Heart right ventricle (tissue), 16 donors: Measurements from ENCODE around the gene GRIN2A. TPM values are rescaled to one million over a fixed set of nuclear protein-coding genes. Genes with fewer than 3 reads are reported as not detected.

Source experiments
- ATAC-seq, 8 donors: fragments of 200-7000 bp; cut with Tn5 transposase; one replicate each; pipeline ENCODE4 v1.9.1; 2020; ENCODE audit warnings: mild to moderate bottlenecking in 8 of 8, moderate library complexity in 8 of 8, moderate number of reproducible peaks in 1 of 8
- DNase-seq, 2 donors: peaks; one replicate each; pipeline ENCODE4 v3.0.0-alpha.2; 2020
- H3K27ac ChIP-seq, 10 donors: fragments of 200-600 bp; sonication (generic) in 2 of 10; one replicate each; pipeline versions ENCODE4 v1.5.0 to v1.8.0; 2020 to 2022; ENCODE audit warnings: mild to moderate bottlenecking in 3 of 10
- H3K27me3 ChIP-seq, 7 donors: fragments of 200-600 bp; one replicate each; pipeline ENCODE4 v1.8.0; 2021 to 2022; ENCODE audit warnings: mild to moderate bottlenecking in 2 of 7
- H3K36me3 ChIP-seq, 9 donors: fragments of 200-600 bp; sonication (generic) in 1 of 9; one replicate each; pipeline versions ENCODE4 v1.5.0 to v1.8.0; 2020 to 2022; ENCODE audit warnings: mild to moderate bottlenecking in 2 of 9
- H3K4me1 ChIP-seq, 9 donors: fragments of 200-600 bp; sonication (generic) in 1 of 9; one replicate each; pipeline versions ENCODE4 v1.5.0 to v1.8.0; 2020 to 2022; ENCODE audit warnings: mild to moderate bottlenecking in 4 of 9
- H3K4me3 ChIP-seq, 10 donors: fragments of 200-600 bp; sonication (generic) in 2 of 10; one replicate each; pipeline versions ENCODE4 v1.5.0 to v1.8.0; 2020 to 2022; ENCODE audit warnings: mild to moderate bottlenecking in 7 of 10, moderate library complexity in 2 of 10
- H3K9me3 ChIP-seq, 11 donors: fragments of 200-600 bp in 10 of 11; sonication (generic) in 2 of 11; one replicate each; pipeline versions ENCODE4 v1.5.0 to v1.8.0; 2013 to 2022; ENCODE audit warnings: mild to moderate bottlenecking in 2 of 11, control low read depth in 1 of 11, moderate library complexity in 1 of 11
- CTCF ChIP-seq, 9 donors: fragments of 200-600 bp; sonication (generic) in 2 of 9; IDR thresholded peaks; one replicate each; pipeline versions ENCODE4 v1.5.0 to v1.8.0; 2021 to 2022; ENCODE audit warnings: antibody characterized with exemption in 9 of 9, mild to moderate bottlenecking in 5 of 9, moderate library complexity in 1 of 9
- WGBS, 2 donors: extraction: QIAGEN DNeasy Blood & Tissue Kit; methylation state at CpG; one replicate each; pipeline ENCODE4 v1.1.7; 2013; ENCODE audit warnings: inconsistent platforms in 1 of 2; 5-methylcytosine and 5-hydroxymethylcytosine counted together
- intact Hi-C, 10 donors: fragments of 100-400 bp; cut with DNase I; formaldehyde crosslinking; loops; one replicate each; pipeline versions ENCODE4 v1.11.1 to v1.14.2; 2022
- polyA plus RNA-seq, 2 donors: library from polyadenylated mRNA; stranded (reverse); fragments of 200-250 nt; gene quantifications; one replicate each; pipeline ENCODE4 v1.2.3, GENCODE V29; 2013
- total RNA-seq, 10 donors: library from RNA; stranded (reverse); fragmentation: NEBNext Ultra II Directional in 3 of 10; extraction: Animal tissue kit (Norgen Biotek cat#: 25700) in 3 of 10; gene quantifications; one replicate each; pipeline versions ENCODE4 v1.2.1 to v1.2.4, GENCODE V29; 2021 to 2023
- donor health status: Arrhythmogenic right ventricular cardiomyopathy.
- donor health status: ischemic (EF 13 %, LVEDD 7.1; RV severe dilation, severe dysfunction).
- donor health status: healthy with polysubstance abuse.
- donor health status: DM: no; HTN: yes; CAD: no.
- donor health status: DM: no; HTN: no; CAD: no.
- donor health status: ischemic (EF 25% LVEDD 6.9; RV normal size, moderate dysfunction).
- donor health status: ischemic (EF 25% LVEDD 5.7; RV mildly dilated, moderate dysfunction).
- donor health status: healthy.
- donor health status: DM: yes; HTN: yes; CAD: no.
- donor health status: Ischemic cardiomyopathy.
- donor health status: ischemic (EF 35%, LVEDD 5.7; RV mildly dilated, moderate dysfunction).
- donor health status: nonischemic (EF 11% LVEDD 7.7; RV severe dilation, severe dysfunction).
- donor health status: DM: yes; HTN: yes; CAD: no.
- donor health status: PGD.
- donor health status: ischemic (EF 29% LVEDD 5.4; RV normal size, mild dysfunction).
- donor health status: nonischemic (EF 23%, LVEDD 6.1; RV moderate dilation, normal function).

The GRIN2A gene
- total and polyA plus RNA-seq, 12 donors = 0.01 to 11.7 (median 4.7) TPM

- Histone ChIP-seq H3K27ac (no peak overlapping the region), H3K27me3 (peaks cover 0 to 7% (median 0%) of the 10 kb centered on the region in 7 donors), H3K9me3 (peaks cover 0 to 8% (median 0%) of the 10 kb centered on the region in 11 donors), H3K4me1 (peaks cover 0 to 12% (median 0%) of the 10 kb centered on the region in 9 donors), H3K36me3 (no peaks in the 10 kb centered on the region), H3K4me3 (no peak overlapping the region)
- no peak for TF ChIP-seq CTCF (IDR thresholded peaks at IDR 0.05)
- 86 to 87% methylated on average over 9 of the region's 9 CpGs for WGBS, 2 donors
- no peak for DNase-seq
- ATAC-seq = no peak
- intact Hi-C loops = no loop called here
Measured at GRCh38 chr16:10128397-10129258, 53.6 kb downstream of the GRIN2A start.

GRCh38 chr16:10126686-10127085 is 55.5 kb downstream of the GRIN2A start:
- ATAC-seq = no peak
- DNase-seq = no peak
- 61 to 62% methylated on average over 3 of the region's 3 CpGs for WGBS, 2 donors
- H3K27me3 ChIP-seq = peaks cover 0 to 22% (median 9%) of the 10 kb centered on the region in 7 donors
- no peak overlapping the region for H3K27ac ChIP-seq
- intact Hi-C loops = no loop called here
- H3K4me3 ChIP-seq = no peak overlapping the region
- no peak for TF ChIP-seq CTCF (IDR thresholded peaks at IDR 0.05)
- no peaks in the 10 kb centered on the region for H3K36me3 ChIP-seq
- no peaks in the 10 kb centered on the region for H3K9me3 ChIP-seq
- peaks cover 0 to 21% (median 0%) of the 10 kb centered on the region in 9 donors for H3K4me1 ChIP-seq

- 68 to 69% methylated on average over 5 of the region's 5 CpGs for WGBS, 2 donors
- Histone ChIP-seq H3K4me3 (no peak overlapping the region), H3K4me1 (peaks cover 0 to 12% (median 0%) of the 10 kb centered on the region in 9 donors), H3K36me3 (no peaks in the 10 kb centered on the region), H3K27me3 (peaks cover 0 to 34% (median 11%) of the 10 kb centered on the region in 7 donors), H3K9me3 (peaks cover 0 to 6% (median 0%) of the 10 kb centered on the region in 11 donors), H3K27ac (no peak overlapping the region)
- intact Hi-C loops = no loop called here
- DNase-seq (no peak), ATAC-seq (no peak)
- no peak for TF ChIP-seq CTCF (IDR thresholded peaks at IDR 0.05)
Measured at GRCh38 chr16:10123141-10123540, 59.1 kb downstream of the GRIN2A start.

GRCh38 chr16:10122546-10122945 is 59.7 kb downstream of the GRIN2A start:
- Histone ChIP-seq H3K9me3 (peaks cover 0 to 6% (median 0%) of the 10 kb centered on the region in 11 donors), H3K36me3 (no peaks in the 10 kb centered on the region), H3K4me3 (peak overlapping the region in 1 of 10 donors; percentile 20), H3K4me1 (peaks cover 0 to 12% (median 0%) of the 10 kb centered on the region in 9 donors), H3K27ac (no peak overlapping the region), H3K27me3 (peaks cover 0 to 34% (median 11%) of the 10 kb centered on the region in 7 donors)
- intact Hi-C loops = no loop called here
- TF ChIP-seq CTCF (IDR thresholded peaks at IDR 0.05) = peak in 6 of 9 donors; percentile 15 to 43 (median 31)
- WGBS, 2 donors = 31 to 33% methylated on average over 6 of the region's 6 CpGs
- DNase-seq (no peak), ATAC-seq (no peak)
